Measurements from ENCODE around the gene SLC30A7.
"Not testable (repeated sequence)": the region's sequence is repeated elsewhere in the genome, so short reads cannot be mapped to it uniquely, and the experiment has no call there.

SLC30A7 gene

DNA sequence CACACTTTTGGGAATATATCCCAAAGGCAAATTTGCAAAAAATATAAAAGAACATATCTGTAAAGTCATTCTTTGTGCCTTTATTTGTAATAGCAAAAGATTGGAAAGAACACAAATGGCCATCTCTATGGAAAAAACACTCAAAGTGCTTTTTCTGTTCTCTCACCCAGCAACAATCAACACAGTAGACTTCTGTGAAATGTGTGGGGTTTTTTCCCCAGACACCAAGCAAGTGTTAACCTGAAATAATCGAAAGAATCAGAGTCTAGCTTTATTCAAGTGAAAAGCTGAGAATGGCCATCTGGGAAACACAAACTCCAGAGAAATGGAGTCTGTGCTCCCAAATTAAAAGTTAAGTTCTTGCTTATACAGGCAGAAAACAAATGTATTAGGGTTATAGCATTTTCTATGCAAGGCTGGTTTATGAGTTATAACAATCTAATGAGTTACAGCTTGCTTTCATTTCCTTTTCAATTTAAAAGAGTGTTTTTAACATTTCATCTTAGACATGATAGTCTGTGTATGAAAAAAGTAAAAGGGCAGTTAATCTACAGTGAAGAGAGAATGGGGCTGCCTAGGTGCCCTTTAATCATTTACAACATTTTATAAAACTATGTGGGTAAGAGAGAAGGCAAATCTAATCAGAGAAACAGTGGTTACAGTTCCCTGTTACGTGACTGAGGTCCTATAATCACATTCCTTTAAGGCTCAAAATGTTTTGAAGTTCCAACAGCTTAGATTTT is 46.6 kb downstream of the SLC30A7 start:
- DNase-seq: no peak

GRCh38 chr1:100943533-100943932 is 47.6 kb downstream of the SLC30A7 start:
- no peak for DNase-seq

DNA sequence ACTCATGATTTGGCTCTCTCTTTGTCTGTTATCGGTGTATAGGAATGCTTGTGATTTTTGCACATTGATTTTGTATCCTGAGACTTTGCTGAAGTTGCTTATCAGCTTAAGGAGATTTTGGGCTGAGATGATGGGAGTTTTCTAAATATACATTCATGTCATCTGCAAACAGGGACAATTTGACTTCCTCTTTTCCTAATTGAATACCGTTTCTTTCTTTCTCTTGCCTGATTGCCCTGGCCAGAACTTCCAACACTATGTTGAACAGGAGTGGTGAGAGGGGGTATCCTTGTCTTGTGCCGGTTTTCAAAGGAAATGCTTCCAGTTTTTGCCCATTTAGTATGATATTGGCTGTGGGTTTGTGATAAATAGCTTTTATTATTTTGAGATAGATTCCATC is 50.2 kb downstream of the SLC30A7 start:
- not testable (repeated sequence) for DNase-seq

- DNase-seq: not testable (repeated sequence)
Observed at GRCh38 chr1:100947816-100948215, 51.9 kb downstream of the SLC30A7 start.

DNA sequence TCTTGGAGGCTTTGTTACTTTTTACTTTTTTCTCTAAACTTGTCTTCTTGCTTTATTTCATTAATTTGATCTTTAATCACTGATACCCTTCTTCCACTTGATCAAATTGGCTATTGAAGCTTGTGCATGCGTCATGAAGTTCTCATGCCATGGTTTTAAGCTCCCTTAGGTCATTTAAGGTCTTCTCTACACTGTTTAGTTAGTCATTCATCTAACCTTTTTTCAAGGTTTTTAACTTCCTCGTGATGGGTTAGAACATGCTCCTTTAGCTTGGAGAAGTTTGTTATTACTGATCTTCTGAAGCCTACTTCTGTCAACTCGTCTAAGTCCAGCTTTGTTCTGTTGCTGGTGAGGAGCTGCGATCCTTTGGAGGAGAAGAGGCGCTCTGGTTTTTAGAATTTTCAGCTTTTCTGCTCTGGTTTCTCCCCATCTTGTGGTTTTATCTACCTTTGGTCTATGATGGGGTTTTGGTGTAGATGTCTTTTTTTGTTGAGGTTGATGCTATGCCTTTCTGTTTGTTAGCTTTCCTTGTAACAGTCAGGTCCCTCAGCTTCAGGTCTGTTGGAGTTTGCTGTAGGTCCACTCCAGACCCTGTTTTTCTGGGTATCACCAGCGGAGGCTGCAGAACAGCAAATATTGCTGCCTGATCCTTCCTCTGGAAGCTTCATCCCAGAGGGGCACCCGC is 53.0 kb downstream of the SLC30A7 start:
- not testable (repeated sequence) for DNase-seq

GRCh38 chr1:100949515-100950158 is 53.7 kb downstream of the SLC30A7 start:
- DNase-seq: peak; percentile 24

DNA sequence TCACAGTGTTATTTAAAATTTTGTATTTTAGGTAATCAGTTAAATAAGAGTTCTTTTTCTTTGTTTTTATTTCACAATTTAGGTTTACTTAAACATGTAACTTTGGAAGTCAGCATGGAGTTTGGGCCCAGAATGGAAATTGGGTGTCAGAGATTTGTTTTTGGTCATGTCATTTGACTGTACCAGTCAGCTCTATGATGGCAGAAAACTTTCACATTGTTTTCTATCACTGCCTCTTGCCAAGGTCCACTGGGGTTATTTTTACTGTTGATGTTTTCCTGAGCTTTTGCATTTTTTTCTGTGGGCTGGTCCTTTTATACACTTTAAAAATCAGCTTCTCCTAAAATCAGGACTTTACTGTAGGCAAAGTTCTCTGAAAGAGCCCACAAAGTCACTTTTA is 54.4 kb downstream of the SLC30A7 start:
- no peak for DNase-seq

DNA sequence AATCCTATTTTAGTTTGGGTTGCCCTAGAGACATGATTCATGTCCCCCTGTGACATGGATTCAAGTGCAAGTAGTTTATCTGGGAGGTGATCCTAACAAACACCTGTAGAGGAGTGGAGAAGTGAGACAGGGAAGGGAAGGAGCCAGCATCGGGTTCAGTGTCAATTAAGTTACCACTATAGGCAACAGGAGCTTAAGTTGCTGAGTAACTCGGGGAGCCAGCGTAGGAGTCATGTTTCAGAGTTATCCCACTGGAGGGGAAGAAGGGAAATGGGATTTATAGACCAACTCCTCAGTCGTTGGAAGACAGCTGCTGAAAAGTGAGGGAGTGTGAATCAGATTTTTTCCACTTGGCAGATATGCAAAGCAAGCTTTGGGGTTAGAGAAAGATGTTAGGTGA is 54.9 kb downstream of the SLC30A7 start:
- DNase-seq: no peak

- DNase-seq: no peak
Observed at GRCh38 chr1:100952104-100952745, 56.3 kb downstream of the SLC30A7 start.

GRCh38 chr1:100952970-100953369 is 57.1 kb downstream of the SLC30A7 start:
- not testable (repeated sequence) for DNase-seq

DNA sequence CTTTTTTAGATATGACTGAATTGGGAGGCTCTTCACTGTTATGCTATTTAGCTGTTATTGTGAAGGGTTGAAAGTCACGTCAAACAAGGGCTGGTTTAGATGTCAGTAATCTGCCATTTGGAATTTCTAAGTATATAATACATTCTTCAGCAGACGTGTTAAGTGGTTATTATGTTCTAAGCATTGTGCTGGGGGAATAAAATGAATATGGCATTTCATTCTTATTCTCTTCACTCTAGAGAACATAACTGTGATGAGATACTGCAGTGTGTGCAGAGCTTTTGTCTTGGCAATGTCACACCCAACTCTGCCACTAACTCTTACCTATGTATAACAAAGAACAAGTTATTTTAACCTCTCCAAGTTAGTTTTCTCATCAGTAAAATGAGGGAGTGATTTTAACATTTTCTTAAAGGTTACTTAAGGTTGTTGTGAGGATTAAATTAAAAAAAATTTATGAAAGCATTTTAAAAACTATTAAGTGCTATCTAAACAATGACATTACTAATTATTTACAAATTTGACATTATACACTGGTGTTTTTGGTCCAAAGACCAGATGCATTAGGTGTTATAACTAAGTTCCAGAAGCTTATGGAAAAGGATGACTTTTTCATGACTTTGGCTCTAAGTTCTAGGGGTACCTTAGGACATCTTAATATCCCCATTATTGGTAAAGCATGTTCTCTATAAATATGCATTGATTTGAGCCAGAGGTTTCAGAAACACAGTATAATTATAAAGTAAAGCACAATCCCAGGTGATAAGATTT is 58.3 kb downstream of the SLC30A7 start:
- no peak for DNase-seq

GRCh38 chr1:100955322-100955721 is 59.4 kb downstream of the SLC30A7 start:
- DNase-seq: no peak

- no peak for DNase-seq
Observed at GRCh38 chr1:100959502-100960060, 63.7 kb downstream of the SLC30A7 start.

DNA sequence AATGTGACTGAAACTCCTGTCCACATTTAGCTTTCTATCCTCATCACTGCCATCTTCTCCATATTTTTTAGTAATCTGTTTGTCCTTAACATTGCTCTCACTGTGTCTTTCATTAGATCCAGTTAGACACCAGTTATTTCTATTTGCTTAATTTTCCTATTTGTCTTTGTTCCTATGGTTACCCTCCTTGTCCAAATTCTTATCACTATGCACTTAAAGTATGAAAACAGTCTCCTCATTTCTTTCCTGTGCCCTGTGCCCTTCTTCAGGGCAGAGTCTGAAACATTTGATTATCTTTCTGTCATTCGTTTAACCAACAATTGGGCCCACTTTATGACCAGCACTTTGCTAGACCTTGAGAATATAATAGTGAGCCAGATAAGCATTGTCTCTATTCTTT is 64.2 kb downstream of the SLC30A7 start:
- no peak for DNase-seq

- no peak for DNase-seq
Observed at GRCh38 chr1:100968621-100969020, 72.7 kb downstream of the SLC30A7 start.

- DNase-seq: no peak
Observed at GRCh38 chr1:100969327-100969726, 73.4 kb downstream of the SLC30A7 start.

GRCh38 chr1:100971021-100971420 is 75.1 kb downstream of the SLC30A7 start:
- DNase-seq: no peak

DNA sequence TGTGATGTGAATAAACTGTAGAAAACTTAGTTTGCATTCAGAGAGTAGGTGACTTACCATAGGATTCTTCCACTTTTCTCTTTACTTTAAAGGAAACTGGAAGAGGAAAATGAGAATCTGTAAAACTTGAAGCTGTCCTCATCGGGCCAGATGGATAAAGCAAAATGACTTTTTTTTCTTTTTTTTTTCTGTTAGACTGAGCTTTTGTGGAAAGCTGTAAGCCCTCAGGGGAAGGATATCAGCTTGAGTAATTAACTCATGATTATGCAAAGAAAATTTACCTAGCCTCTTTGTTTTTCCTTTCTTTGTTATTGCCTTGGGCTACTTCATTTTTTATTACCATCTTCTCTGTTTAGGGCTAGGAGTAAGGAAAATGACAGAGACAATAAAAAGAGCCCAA is 76.3 kb downstream of the SLC30A7 start:
- DNase-seq: no peak

GRCh38 chr1:100976936-100977335 is 81.0 kb downstream of the SLC30A7 start:
- no peak for DNase-seq

DNA sequence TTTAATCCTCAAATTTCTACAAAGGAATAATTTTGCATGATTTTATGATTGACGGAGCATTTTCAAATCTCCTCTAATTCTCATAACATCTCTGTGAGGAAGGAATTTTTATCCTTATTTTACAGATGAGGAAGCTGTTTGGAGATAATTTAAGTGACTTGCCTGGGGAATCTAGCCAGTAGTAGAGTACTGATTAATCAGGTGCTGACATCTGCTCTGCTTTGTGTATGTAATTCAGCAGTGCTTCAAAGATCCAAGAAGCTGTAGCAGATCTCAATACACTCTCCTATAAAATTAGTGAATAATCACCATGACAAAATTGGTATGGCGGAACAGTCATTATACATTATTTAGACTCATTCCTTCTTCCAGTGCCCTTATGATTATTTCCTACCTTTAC is 83.7 kb downstream of the SLC30A7 start:
- DNase-seq: no peak

GRCh38 chr1:100982793-100983192 is 86.9 kb downstream of the SLC30A7 start:
- DNase-seq: no peak

- DNase-seq: no peak
Observed at GRCh38 chr1:100988121-100988520, 92.2 kb downstream of the SLC30A7 start.
